ENCODE results near the gene DMRT3.

The DMRT3 gene, protein sequence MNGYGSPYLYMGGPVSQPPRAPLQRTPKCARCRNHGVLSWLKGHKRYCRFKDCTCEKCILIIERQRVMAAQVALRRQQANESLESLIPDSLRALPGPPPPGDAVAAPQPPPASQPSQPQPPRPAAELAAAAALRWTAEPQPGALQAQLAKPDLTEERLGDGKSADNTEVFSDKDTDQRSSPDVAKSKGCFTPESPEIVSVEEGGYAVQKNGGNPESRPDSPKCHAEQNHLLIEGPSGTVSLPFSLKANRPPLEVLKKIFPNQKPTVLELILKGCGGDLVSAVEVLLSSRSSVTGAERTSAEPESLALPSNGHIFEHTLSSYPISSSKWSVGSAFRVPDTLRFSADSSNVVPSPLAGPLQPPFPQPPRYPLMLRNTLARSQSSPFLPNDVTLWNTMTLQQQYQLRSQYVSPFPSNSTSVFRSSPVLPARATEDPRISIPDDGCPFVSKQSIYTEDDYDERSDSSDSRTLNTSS

DNA sequence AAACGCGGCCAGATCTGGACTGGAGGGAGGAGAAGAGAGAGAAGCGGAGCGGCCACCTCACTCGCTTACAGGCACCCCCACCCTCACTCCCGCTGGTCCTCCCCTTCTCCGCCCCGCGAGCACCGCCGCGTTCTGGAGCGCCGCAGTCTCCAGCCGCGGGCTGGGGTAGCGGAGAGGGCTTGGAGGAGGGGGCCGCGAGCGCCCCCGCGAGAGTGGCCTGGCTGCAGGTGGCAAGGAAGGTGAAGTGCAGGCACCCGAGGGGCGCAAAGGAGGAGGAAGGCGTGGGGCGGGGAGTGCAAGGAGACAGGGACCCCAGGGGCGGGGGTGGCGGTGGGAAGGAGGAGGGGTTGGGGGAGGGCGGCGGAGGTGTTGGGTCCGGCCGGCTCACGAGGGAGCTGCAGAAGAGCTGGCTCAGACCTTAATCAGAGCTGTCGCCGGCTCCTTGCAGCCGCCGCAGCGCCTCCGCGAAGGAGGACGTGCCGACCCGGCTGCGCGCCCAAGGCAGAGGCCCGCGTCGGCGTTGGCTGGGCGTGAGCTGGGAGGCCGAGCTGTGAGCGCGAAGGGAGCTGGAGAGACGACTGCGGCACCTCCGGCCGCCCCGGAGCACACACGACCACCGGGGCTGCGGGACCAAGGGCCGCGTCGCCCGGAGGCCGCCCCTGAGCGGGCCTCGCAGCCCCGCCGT, at the start of gene DMRT3:
Gene DMRT3 (plus strand): TSS at position 398 of the 685 bp plus-strand sequence. CDS start 347 bp downstream, outside the sequence.
- no peak for DNase-seq (ENCODE audit: low read depth)

DNA sequence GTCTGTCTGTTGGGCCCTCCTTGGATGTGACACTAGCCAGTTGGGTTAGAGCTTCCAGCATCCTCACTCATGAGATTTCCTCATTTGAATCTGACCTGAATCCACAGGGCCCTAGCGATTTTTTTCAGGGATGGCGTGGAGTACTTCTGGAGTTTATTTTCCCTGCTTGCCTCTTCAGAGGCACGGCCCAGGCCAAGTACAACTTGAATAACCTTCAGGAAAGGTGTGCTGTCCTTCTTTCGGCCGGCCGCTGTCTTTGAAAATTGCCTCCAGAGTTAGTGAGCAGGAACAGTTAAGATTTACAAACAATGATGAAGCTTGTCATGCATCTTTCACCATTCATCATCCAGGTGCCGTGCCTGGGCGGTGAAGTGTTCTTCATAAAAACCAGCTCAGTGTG, 49.5 kb upstream of the DMRT3 start:
- DNase-seq (ENCODE audit: low read depth), result no peak

DNA sequence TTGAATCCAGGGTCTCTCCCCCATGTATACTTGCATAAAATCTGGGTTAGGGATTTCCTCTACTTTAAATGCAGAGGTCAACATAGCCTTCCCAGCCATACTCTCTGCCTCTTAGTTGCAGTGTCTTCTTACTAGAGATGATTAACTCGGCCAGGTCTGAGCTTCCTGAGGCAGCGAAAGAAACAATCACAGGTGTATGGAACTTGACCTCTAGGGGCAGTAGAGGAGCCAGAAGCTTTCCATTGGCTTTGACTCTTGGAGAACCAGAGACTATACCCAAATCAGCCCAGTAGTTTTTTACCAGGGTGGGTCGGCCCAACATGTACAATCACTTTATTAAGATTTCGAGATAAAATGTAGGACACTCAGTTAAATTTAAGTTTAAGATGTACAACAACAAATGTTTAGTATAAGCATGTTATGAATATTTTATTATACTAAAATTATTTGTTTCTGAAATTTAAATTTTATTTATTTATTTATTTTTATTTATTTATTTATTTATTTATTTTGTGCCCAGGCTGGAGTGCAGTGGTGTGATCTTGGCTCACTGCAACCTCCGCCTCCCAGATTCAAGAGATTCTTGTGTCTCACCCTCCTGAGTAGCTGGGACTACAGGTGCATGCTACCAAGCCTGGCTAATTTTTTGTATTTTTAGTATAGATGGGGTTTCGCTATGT, 48.0 kb upstream of the DMRT3 start:
- no peak for DNase-seq (ENCODE audit: low read depth)

DNA sequence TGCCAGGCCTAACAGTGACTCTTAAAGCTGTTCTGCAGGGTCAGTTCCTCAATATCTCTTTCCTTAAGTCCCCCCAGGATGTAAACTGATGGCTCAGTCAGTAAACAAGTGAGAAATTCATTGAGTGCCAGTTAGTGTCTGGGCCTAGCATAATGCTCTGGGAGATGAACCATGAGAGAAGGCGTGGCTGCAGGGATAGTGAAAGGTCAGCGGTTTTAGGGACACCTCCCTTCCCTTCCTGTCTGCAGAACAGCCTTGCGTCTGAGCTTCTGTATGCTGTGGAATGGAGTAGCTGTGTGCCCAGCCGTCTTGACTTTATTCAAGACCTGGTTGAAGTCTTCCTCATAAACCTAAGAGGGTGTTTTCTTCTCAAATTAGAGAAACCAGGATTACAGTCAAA, 46.7 kb upstream of the DMRT3 start:
- DNase-seq (ENCODE audit: low read depth), result no peak

DNA sequence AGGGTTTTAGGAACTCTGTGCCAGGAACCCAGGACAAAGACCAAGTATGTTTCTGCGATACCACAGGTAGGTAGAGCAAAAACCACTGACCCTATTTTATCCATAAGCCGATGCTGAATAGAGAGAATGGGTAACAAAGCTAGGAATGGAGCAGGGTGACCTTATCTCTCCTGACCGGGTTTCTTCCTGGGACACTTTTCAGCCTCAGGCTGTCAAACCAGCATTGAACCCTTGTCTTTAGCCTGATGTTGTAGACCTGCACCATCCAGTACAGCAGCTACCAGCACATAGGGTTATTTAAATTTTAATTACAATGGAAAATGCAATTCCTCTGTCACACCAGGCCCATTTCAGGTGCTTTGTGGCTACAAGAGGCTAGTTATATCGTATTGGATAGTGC, 43.1 kb upstream of the DMRT3 start:
- no peak for DNase-seq (ENCODE audit: low read depth)

DNA sequence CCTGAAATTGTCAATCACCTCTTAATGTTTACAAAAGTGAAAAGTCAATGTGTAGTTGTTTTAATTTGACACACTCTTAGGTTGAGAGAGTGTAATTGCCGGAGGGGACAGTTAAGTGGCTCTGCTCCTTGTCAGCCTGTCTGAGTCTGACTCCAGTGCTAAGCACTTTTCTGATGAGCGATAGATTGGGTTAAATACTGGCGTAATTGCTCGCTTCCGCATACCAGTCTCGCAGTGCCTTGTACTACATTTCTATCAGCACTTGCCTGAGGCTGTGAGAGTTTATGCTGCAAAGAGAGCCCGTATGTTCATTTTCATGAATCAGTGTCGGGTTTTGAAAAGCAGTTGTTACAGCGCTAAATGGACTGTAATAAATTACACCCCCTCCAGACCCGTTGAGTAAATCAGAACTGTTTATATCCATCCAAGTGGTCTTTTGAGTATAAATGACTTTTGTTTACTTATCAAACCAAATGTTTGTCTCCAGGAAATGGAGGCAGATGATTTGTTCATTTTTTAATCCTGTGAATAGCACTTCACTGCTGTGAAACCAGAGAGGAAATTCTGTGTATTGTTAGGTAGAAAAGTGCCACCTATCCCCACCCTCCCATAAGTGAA, 41.0 kb upstream of the DMRT3 start:
- DNase-seq (ENCODE audit: low read depth), result no peak

DNA sequence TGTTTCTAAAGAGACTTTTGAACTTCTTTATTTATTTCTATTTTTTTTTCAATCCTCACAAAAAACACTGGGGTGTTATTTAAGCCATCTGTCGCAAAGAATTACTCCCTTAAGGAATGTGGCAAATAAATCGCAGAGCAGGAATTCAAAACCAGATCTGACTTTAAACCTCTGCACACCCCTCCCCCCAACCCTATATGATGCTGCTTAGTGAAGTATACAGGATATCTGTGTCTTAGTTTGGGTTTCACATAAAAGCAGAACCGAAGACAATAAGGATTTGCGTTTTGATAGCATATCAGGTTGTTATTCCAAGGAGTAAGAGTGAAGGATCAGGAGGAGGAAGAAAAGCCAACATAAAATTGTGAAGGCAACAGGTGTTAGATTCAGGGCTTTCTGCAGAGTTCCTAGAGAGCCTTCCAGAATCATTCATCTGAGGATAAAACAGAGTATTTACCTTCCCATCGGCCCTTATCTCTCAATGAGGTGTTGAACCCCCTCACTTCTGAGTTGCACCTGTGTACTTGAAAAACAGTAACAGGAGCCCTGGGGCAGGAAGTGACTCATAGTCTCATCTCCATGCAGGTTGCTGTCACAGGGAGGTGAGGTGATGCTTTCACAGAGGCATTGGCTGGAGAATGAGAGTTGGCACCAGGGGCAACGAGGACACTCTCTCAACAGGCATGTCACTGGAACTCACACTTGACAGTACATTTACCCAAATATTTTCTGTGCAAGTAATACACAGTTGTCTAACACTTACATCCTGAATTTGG, 33.5 kb upstream of the DMRT3 start:
- DNase-seq (ENCODE audit: low read depth), result no peak

DNA sequence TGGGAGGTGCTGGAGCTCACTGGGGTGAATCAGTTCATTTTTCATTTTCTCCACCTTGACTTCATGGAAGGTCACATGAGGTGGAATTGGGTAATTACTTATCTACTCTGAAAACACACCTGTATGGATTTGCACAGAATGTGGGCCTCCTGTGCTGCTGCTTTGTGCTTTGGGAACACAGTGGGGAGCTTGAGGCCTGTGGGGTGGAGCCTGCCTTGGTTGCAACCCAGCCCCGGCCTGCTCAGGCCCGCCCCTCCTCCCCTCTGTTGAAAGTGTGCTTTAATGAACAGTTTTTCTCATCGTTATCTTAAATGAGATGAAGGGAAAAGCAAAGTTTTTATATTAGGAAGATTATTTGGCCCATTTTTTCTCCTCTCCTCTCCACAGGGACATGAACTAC, 28.5 kb upstream of the DMRT3 start:
- DNase-seq (ENCODE audit: low read depth), result no peak

DNA sequence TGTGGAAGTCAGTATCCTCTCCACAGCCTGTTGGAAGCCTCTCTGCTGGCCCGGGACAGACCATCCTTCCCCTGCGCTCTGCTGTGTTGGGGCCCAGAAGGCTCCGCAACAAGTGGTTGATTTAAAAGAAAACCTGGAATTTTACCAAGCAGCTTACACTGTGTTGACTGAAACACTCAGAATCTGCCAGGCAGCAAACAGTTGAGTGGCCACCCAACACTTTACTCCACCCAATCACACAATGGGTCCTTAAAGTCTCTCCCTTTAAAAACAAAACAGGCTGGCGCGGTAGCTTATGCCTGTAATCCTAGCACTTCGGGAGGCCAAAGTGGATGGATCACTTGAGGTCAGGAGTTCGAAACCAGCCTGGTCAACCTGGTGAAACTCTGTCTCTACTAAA, 28.0 kb upstream of the DMRT3 start:
- no peak for DNase-seq (ENCODE audit: low read depth)

DNA sequence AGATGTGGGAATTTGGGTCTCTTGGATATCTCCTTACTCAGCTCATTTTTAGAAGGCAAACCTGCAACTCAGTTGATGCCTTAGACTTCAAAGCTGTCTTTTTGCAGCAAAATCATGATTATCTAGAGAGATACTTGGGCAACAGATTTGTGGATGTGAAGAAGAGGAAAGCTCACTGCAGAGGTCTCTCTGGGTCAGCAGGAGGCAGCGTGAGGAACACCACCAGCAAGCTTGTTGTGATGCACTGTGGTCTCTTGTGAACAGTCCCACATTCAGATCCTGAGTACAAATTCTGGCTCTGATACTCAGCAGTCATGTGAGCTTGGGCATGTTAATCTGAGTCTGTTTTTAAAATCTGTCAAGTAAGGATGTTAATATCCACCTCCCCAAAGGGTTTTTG, 26.3 kb upstream of the DMRT3 start:
- DNase-seq (ENCODE audit: low read depth), result no peak

DNA sequence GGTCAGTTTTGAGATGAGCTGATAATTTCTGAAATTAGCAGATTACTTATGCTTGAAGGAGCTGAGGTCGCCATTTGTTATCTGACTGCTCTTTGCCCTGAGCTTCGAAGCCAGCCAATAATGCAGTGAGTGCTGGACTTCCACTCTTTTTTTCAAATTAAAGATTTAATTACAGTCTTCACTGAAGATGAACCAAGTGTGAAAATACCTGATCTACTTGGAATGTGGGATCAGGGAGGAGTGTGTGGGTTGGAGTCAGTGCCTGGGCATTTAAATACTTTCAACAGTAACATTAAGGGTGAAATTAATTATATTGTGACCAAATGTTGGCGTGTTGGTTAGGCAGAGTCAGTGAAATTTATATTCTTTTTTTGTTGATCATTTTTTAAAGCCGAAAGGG, 23.9 kb upstream of the DMRT3 start:
- no peak for DNase-seq (ENCODE audit: low read depth)

DNA sequence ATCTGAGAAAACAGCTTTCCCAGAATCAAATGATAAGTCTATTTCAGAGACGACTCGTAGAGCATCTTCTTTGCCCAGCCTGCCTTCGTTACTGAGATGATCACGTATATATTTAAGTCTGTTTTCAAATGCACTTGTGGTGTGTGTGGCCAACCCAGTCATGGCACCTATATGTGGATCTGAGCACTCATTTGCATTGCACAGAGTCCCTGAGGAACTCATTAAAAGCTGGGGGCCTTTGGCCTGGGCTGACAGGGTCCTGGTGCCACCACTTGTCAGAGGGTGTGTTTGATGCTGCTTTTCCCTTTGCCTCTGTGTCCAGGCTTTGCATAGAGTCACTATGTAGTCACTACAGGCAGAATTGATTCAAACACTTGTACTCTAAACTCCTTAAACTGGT, 17.4 kb upstream of the DMRT3 start:
- DNase-seq (ENCODE audit: low read depth), result no peak

DNA sequence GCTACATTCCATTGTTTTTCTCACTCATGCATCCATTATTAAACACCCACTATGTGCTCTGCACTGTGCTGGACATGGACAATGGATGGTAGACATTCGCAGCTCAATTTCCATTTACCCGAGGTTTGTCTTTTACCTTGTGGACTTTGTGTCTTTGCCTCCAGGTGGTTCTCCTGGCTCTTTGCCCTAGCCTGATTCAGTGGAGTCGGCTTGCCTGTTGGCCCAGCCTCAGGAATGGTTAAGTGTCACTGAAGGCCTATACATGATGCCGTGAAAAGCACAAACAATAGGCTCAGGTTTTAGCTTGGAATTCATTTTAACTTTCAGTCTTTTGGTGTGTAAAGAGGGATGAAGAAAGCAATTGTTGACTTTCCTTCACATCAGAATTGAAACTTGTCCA, 16.5 kb upstream of the DMRT3 start:
- DNase-seq (ENCODE audit: low read depth), result no peak

DNA sequence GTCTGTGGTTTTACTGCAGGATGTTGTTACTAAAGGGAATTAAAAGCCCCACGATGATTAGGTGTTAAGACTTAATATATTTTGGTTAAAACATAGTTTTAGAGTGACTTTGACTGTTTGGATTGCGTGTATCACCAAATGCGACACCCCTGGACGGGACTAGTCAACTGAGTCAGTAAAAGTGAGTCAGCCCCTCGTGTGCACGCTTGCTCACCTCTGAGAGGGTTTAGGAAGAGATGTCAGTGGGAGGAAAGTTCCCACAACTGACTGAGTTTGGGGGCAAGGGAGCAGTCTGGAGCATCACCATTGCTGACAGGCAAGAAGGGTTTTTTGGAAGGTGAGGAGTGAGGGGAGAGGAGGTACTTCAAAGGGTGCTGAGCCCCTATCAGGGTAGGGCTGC, 14.4 kb upstream of the DMRT3 start:
- DNase-seq (ENCODE audit: low read depth), result no peak

DNA sequence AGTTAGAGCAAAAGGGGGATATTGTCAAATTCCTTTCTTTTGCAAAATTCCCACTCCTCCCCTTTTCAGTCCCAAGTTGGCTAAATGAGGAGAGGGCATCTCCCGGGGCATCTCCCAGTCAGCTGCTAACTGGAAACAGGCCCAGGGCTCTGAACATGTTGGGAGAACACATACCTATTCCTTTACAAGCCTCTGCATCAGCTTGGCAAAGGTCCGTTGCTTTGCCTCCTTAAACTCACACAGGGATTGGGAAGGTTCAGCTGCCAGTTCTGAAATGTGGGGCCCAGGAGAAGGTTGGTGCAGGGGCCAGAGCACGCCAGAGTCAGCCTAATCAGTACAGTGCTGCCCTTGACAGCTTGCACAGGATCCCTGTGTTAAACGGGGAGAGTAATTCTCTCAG, 11.0 kb upstream of the DMRT3 start:
- DNase-seq (ENCODE audit: low read depth), result no peak

DNA sequence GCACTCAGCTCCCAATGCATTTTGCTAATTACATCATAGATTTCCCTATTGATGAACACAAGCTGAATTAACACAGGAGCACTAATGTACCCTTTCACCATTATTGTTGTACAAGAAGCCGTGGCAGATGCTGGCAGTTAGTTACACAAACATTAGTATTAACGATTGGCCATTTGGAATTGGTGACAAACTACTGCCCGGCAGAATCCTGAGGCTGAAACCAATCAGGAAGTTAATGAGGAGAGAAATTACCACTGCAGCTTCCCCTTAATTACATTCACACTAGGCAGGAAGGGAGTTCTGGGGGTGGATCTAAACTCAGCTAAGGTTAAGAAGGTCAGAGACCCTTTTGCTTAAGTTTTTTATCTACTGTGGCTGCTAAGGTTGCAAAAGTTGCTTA, 9.6 kb upstream of the DMRT3 start:
- DNase-seq (ENCODE audit: low read depth), result no peak

DNA sequence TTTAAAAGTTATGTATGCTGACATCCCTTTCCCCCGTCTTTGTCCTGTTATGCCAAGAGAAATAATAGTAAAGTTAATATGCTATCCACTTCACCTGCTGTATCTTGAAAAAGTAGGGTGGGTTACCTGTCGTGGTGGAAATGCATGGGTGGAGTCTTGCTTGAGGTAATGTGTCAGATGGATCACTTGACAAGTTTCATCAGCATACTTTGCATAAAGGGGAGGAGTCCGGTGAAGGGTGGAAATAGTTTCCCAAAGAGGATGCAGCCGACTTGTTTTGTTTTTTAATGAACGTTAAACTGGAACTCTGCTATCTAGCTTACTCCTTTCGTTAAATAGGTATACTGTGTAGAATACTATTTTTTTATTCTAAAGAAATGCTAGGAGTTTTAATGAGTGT, 9.0 kb upstream of the DMRT3 start:
- DNase-seq (ENCODE audit: low read depth), result no peak

DNA sequence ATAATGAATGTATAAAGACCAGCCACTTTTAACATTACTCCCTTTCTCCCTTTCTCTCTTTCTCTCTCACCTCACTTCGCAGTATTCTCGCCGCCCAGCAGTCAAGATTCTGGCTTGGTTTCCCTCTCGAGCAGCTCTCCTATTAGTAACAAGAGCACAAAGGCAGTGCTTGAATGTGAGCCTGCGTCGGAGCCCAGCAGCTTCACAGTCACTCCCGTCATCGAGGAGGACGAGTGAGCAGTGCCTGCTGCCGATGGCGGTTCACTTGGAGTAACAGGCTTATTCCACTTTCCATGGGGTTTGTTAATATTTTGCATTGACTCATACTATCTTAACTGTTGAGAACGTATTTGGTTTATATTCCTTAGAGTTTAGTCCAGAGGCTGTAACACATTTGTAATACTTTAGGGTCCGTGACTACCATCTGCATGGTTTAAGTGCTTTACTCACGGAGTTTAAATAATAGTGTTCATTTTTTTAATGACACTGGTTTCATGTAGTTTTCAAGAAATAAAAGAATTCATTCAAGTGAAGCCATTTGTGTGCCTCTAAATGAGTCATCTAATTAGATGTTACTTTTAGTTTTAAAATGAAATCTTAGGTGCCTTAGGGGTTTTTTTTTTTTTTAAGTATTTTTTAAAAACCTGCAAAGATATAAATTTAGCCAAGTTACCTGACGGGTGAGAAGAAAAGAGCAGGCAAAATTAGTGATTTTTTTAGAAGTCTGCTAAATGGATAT, 8.4 kb upstream of the DMRT3 start:
- DNase-seq (ENCODE audit: low read depth), result no peak

DNA sequence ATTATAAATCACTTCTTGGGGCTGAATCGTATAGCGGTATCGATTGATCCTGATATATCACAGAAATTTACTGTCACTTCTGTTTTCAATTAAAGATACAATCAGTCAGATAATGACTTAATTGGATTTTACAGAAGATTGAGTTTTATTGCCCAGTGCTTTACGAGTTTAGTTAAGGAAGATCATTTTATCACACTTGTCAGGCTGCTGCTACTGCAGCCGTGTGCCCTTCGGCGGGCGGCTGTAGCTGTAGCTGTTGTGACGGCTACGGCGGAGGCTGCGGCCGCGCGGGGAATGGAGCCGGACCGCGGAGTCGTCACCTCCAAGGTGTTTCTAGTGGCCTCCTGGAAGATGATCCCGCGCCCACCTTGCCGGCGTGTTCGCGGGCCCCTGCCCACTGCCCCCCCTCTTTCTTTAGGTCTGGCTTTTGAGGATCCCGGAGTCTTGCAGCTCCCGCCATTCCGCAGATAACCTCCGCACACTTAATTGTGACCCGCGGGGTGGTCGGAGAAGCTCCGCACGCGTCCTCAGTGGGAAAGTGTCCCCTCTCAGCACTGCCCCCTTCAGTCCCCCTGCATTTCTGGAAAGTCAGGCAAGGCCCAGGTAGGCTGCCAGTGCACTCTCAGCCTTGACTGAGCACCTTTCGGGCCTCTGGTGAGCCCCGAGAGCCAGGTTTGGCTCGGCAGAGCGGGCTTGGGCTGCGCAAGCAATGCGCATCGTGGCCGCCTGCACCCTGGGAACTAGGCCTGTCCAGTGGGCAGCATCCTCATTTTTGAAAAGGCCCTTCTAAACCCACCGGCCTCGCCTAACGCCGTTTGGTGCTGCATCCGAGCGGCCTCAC, 6.9 kb upstream of the DMRT3 start:
- DNase-seq (ENCODE audit: low read depth), result no peak

Data from CMK (cell line).